ENCODE measurements around the gene LHFPL3. TPM values are rescaled to one million over a fixed set of nuclear protein-coding genes. Genes with fewer than 3 reads are reported as not detected.

Gene LHFPL3
- total RNA-seq, 2 donors from 2014 or later = not detected

GRCh38 chr7:104928721-104929400 lies 600.5 kb downstream of the LHFPL3 start:
- no peak for DNase-seq (ENCODE audit: low spot score)
- Histone ChIP-seq H3K27ac (no peak overlapping the region), H3K9me3 (no peaks in the 10 kb centered on the region), H3K4me1 (ENCODE audit: control insufficient read depth in 1 of 2, low read depth in 2 of 2) (no peaks in the 10 kb centered on the region), H3K36me3 (no peaks in the 10 kb centered on the region), H3K4me3 (no peak overlapping the region), H3K27me3 (replicated peaks; ENCODE audit: insufficient read depth) (no peaks in the 10 kb centered on the region)
- ATAC-seq (ENCODE audit: insufficient number of reproducible peaks, low FRiP score, low read depth) = no peak
- no peak for TF ChIP-seq CTCF (IDR thresholded peaks at IDR 0.05)

DNA sequence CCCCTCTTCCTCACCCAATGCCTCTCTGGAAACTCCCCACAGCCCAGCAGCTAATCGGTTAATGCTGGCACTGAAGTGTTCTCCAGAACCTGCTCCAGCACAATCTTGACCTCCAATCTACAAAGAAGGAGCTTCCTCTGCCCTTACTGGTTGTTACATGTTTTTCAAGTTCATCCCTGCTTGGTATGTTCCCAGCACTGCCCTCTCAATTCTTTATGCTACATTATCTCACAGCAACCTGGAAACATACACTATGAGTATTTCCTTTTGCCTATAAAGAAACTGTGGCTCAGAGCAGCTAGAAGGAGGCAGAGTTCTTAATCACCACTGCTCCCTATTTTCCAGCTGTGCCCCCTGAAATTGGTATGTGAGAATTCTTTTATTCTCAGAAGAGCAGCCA lies 601.5 kb downstream of the LHFPL3 start:
- TF ChIP-seq CTCF (IDR thresholded peaks at IDR 0.05) = no peak
- no peak for ATAC-seq (ENCODE audit: insufficient number of reproducible peaks, low FRiP score, low read depth)
- H3K27me3 ChIP-seq (replicated peaks; ENCODE audit: insufficient read depth) = no peaks in the 10 kb centered on the region
- no peaks in the 10 kb centered on the region for H3K36me3 ChIP-seq
- no peak for DNase-seq (ENCODE audit: low spot score)
- no peak overlapping the region for H3K27ac ChIP-seq
- no peaks in the 10 kb centered on the region for H3K4me1 ChIP-seq (ENCODE audit: control insufficient read depth in 1 of 2, low read depth in 2 of 2)
- H3K9me3 ChIP-seq = no peaks in the 10 kb centered on the region
- no peak overlapping the region for H3K4me3 ChIP-seq

DNA sequence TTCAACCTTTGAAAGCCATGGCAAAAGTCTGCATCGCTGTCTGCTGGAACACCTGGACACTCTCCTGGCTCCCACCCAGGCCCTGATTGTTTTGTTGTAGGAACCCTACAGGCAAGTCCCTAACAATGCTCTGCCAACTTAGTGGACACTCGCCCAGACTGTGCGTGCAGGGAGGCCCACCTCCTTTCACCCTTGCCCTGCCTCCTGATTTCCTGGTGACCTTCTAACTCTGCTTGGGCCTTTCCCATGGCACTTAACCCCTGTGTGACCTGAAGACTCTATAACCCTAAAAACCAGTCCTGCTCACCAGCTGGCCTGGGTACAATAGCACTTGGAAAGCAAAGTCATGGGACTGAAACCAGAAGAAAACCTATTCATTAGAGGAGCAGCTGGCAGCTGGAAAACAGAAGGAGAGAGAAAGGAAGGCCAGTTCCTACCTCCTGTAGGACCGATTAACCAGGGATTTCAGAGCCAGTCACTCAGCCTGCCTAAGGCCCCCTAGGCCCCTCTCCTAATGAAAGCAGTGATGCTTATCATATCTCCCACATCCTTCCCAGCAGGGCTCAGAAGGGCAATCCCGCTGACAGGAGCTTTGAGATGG lies 602.9 kb downstream of the LHFPL3 start:
- DNase-seq (ENCODE audit: low spot score) (no peak), ATAC-seq (ENCODE audit: insufficient number of reproducible peaks, low FRiP score, low read depth) (no peak)
- H3K9me3 ChIP-seq = no peaks in the 10 kb centered on the region
- H3K27me3 ChIP-seq (replicated peaks; ENCODE audit: insufficient read depth) = no peaks in the 10 kb centered on the region
- H3K4me1 ChIP-seq (ENCODE audit: control insufficient read depth in 1 of 2, low read depth in 2 of 2) = no peaks in the 10 kb centered on the region
- no peak for TF ChIP-seq CTCF (IDR thresholded peaks at IDR 0.05)
- H3K4me3 ChIP-seq = no peak overlapping the region
- no peaks in the 10 kb centered on the region for H3K36me3 ChIP-seq
- no peak overlapping the region for H3K27ac ChIP-seq

DNA sequence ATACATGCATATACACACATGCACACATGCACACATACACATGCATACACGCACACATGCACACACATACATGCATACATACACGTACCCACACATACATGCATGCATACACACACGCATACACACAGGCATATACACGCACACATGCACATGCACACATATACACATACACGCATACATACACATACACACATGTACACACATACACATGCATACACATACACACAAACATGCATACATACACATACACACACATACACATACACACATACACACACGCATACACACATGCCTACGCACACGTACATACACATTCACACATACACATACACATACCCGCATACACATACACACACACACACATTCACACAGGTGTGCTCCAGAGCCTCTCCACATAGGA lies 604.6 kb downstream of the LHFPL3 start:
- no peak for TF ChIP-seq CTCF (IDR thresholded peaks at IDR 0.05)
- Histone ChIP-seq H3K9me3 (no peaks in the 10 kb centered on the region), H3K36me3 (no peaks in the 10 kb centered on the region), H3K4me3 (no peak overlapping the region), H3K4me1 (ENCODE audit: control insufficient read depth in 1 of 2, low read depth in 2 of 2) (no peaks in the 10 kb centered on the region), H3K27ac (no peak overlapping the region), H3K27me3 (replicated peaks; ENCODE audit: insufficient read depth) (no peaks in the 10 kb centered on the region)
- no peak for ATAC-seq (ENCODE audit: insufficient number of reproducible peaks, low FRiP score, low read depth)
- DNase-seq (ENCODE audit: low spot score) = no peak

DNA sequence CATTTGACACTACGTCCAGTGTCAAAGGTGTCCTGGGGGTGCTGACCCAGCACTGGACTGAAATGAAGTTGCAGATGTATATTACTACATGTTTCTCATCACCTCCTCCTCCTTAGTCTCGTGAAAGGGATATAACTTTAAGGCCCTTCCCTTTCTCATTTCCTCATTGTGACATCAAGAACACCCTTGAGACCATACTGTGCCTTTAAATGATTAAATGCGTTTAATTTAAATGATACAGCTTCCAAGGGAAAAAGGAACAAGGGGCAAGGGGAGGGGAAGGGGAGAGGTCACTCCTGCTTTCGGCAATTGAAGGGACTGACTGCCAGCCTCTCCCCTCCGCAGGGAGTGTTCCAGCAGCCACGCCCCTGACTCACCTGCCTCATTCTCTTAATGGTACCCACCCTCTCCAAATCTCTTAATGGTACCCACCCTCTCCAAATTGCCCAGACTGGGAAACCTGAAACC lies 605.2 kb downstream of the LHFPL3 start:
- DNase-seq (ENCODE audit: low spot score) (no peak), ATAC-seq (ENCODE audit: insufficient number of reproducible peaks, low FRiP score, low read depth) (no peak)
- Histone ChIP-seq H3K27ac (no peak overlapping the region), H3K36me3 (no peaks in the 10 kb centered on the region), H3K4me1 (ENCODE audit: control insufficient read depth in 1 of 2, low read depth in 2 of 2) (no peaks in the 10 kb centered on the region), H3K9me3 (no peaks in the 10 kb centered on the region), H3K4me3 (no peak overlapping the region), H3K27me3 (replicated peaks; ENCODE audit: insufficient read depth) (no peaks in the 10 kb centered on the region)
- no peak for TF ChIP-seq CTCF (IDR thresholded peaks at IDR 0.05)
